OCI-LY3 (cell line): ENCODE results near the gene ZFAND3.

Experiments used
- CTCF ChIP-seq: fragments of 200-600, 300-600 bp; sonication (generic); IDR thresholded peaks from 2 replicates; pipeline ENCODE4 v1.5.1; 2014; ENCODE audit warnings: antibody characterized with exemption, low read length, low read depth
- EZH2phosphoT487 ChIP-seq: fragments of 200-600 bp; shearing (Covaris generic); IDR thresholded peaks from 2 replicates; pipeline ENCODE4 v1.6.1; 2018; ENCODE audit warnings: antibody characterized with exemption, mixed run types, low read depth

- TF ChIP-seq CTCF, result no peak
- TF ChIP-seq EZH2phosphoT487, result no peak
These were observed 295.6 kb downstream of the ZFAND3 start for GRCh38 chr6:38114976-38115625.
